ENCODE measurements around the gene TMC6. TPM values are rescaled to one million over a fixed set of nuclear protein-coding genes. Genes with fewer than 3 reads are reported as not detected.

TMC6 gene
- total and polyA plus RNA-seq, 12 donors = 22.8 to 109 (median 69.1) TPM

DNA sequence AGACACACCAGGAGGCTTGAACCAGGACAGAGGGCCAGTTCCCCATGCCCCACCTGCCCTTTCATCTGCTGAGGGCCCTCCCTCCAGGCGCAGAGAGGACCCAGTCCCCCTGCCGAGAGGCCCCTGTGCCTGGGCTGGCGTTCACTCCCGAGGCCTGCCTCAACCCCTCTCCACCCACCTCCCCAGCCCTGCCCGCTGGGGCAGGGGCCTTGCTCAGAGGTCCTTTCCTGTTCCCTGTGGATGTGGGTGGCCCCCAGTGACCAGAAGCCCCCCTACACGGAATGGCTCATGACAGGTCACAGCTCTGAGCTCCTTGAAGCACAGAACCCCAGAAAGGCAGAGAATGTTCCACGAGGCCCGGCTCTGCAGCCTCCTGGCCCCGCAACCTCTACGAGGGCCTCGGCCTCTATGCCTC lies 6.7 kb downstream of the TMC6 start:
- ATAC-seq (no peak), DNase-seq (peak in 1 of 2 donors; percentile 9)
- Histone ChIP-seq H3K4me3 (peak overlapping the region in 1 of 10 donors; percentile 30), H3K27ac (peak overlapping the region in 1 of 10 donors; percentile 72), H3K27me3 (no peaks in the 10 kb centered on the region), H3K36me3 (peaks cover 0 to 98% (median 39%) of the 10 kb centered on the region in 9 donors), H3K9me3 (no peaks in the 10 kb centered on the region), H3K4me1 (peaks cover 26 to 64% (median 31%) of the 10 kb centered on the region in 9 donors)
- TF ChIP-seq, protein P1, sequence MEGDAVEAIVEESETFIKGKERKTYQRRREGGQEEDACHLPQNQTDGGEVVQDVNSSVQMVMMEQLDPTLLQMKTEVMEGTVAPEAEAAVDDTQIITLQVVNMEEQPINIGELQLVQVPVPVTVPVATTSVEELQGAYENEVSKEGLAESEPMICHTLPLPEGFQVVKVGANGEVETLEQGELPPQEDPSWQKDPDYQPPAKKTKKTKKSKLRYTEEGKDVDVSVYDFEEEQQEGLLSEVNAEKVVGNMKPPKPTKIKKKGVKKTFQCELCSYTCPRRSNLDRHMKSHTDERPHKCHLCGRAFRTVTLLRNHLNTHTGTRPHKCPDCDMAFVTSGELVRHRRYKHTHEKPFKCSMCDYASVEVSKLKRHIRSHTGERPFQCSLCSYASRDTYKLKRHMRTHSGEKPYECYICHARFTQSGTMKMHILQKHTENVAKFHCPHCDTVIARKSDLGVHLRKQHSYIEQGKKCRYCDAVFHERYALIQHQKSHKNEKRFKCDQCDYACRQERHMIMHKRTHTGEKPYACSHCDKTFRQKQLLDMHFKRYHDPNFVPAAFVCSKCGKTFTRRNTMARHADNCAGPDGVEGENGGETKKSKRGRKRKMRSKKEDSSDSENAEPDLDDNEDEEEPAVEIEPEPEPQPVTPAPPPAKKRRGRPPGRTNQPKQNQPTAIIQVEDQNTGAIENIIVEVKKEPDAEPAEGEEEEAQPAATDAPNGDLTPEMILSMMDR (IDR thresholded peaks at IDR 0.05) = no peak
- 76 to 80% methylated on average over 11 of the region's 11 CpGs for WGBS, 2 donors
- intact Hi-C loops (cut with DNase I) = no loop called here

DNA sequence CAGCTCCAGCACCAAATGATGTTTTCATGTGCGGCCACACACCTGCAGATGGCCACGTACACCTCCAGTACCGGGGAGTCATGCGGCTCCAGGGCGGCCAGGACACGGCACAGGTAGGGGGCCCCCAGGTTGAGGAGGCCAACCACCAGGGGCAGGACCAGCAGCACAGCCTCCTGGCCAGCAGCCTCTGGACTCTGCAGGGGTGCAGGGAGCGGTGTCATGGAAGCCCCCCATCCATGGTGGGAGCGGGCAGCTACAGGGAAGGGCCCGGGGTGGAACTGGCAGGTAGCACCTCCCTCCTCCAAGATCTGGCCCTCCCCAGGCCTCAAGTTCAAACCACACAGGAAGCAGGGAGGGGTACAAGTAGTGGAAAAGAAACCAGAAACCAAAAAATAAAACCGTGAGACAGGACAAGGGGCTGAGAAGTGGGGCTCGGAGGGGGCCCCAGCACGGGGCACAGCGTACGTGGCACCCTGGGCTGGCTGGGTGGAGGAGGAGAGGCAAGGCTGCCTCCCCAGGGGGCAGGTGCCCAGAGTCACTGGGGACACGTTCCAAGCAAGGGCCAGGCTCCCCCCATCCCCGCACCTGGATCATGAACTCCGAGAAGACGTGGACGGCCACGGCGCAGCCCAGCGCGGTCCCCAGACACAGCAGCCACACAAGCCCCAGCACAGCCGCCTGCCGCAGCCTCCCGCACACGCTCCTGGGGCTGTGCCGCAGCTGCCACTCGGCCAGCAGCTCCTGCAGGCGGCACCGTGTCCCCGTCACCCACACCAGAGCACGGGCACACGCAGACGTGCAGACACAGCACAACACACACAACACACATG lies 7.4 kb downstream of the TMC6 start:
- peak overlapping the region in 1 of 10 donors; percentile 30 for H3K4me3 ChIP-seq
- peaks cover 0 to 98% (median 39%) of the 10 kb centered on the region in 9 donors for H3K36me3 ChIP-seq
- peak in 1 of 2 donors; percentile 13 for DNase-seq
- TF ChIP-seq, protein P1 (IDR thresholded peaks at IDR 0.05) = no peak
- ATAC-seq = no peak
- H3K27me3 ChIP-seq = no peaks in the 10 kb centered on the region
- 92% methylated on average over 35 of the region's 35 CpGs for WGBS, 2 donors
- intact Hi-C loops (cut with DNase I) = no loop called here
- H3K4me1 ChIP-seq = peaks cover 20 to 58% (median 25%) of the 10 kb centered on the region in 9 donors
- no peaks in the 10 kb centered on the region for H3K9me3 ChIP-seq
- H3K27ac ChIP-seq = peak overlapping the region in 1 of 10 donors; percentile 72

DNA sequence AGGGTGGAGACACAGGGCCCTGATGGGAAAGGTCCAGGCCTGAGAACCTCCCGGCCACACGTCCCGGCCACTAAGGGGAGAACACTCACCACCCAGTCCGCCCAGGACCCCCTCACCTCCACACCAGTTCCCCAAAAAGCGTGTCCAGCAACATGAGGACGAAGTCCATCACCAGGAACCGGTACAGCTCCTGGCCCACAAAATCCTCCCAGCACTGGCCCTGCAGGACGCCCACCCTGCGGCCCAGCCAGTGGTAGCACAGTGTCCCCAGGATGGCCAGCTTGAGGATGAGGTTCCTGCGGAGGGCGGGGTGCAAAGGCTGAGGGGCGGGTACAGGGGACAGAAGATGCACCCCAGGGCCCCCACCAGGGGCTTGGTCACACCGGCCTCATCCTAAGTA lies 8.0 kb downstream of the TMC6 start:
- intact Hi-C loops (cut with DNase I) = no loop called here
- no peak overlapping the region for H3K4me3 ChIP-seq
- no peaks in the 10 kb centered on the region for H3K9me3 ChIP-seq
- no peak for DNase-seq
- WGBS, 2 donors = 97 to 98% methylated on average over 13 of the region's 13 CpGs
- peaks cover 14 to 51% (median 19%) of the 10 kb centered on the region in 9 donors for H3K4me1 ChIP-seq
- H3K27me3 ChIP-seq = no peaks in the 10 kb centered on the region
- H3K36me3 ChIP-seq = peaks cover 0 to 97% (median 38%) of the 10 kb centered on the region in 9 donors
- no peak for ATAC-seq
- peak overlapping the region in 1 of 10 donors; percentile 72 for H3K27ac ChIP-seq
- TF ChIP-seq, protein P1 (IDR thresholded peaks at IDR 0.05) = no peak

DNA sequence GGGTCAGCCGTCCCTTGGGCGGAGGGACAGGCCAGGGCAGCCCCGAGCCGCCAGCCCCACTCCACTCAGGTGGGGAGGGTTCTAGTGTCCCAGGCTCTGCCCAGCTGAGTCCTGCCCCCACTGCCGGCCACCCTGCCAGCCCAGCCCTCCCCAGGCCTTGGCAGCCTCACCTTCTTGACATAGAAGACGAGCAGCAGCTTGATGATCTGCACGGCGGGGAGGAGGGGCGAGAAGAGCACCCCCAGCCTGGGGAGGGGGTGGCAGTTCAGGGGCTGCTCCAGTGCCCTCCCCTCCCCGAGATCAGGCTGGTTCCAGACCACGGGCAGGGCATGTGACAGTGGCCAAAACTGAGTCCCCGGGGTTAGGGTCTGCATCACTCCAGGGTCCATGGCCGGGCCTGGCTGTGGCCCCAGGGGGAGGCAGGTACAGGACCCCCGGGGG lies 9.7 kb downstream of the TMC6 start:
- no peak for ATAC-seq
- H3K9me3 ChIP-seq = no peaks in the 10 kb centered on the region
- H3K4me3 ChIP-seq = no peak overlapping the region
- WGBS, 2 donors = 84 to 88% methylated on average over 14 of the region's 14 CpGs
- no peaks in the 10 kb centered on the region for H3K27me3 ChIP-seq
- no peak overlapping the region for H3K27ac ChIP-seq
- DNase-seq = no peak
- H3K36me3 ChIP-seq = peaks cover 0 to 95% (median 25%) of the 10 kb centered on the region in 9 donors
- H3K4me1 ChIP-seq = peaks cover 5 to 46% (median 14%) of the 10 kb centered on the region in 9 donors
- TF ChIP-seq, protein P1 (IDR thresholded peaks at IDR 0.05) = no peak
- intact Hi-C loops (cut with DNase I) = loop anchor here in 1 of 10 donors (10.0 kb wide), 1 partner anchor 126 kb away; no protein-coding TSS in a partner anchor
